Left forelimb (tissue), 1 donor: ENCODE measurements around the gene CTBP2.

Experiments used
- DNase-seq: peaks from one replicate; pipeline ENCODE4 v3.0.0-alpha.2; 2018; ENCODE audit warnings: low spot score

The CTBP2 gene

GRCh38 chr10:124941823-124942222, 218.5 kb downstream of the CTBP2 start, which contains the start of gene ZRANB1:
Gene ZRANB1, plus strand, starts transcription at chr10:124942123. Its CDS starts 371 bp downstream, at chr10:124942494.
- no peak for DNase-seq

GRCh38 chr10:124939290-124939689, 221.1 kb downstream of the CTBP2 start:
- no peak for DNase-seq

- no peak for DNase-seq
These were observed 223.6 kb downstream of the CTBP2 start for GRCh38 chr10:124936813-124937212.

GRCh38 chr10:124935946-124936345, 224.4 kb downstream of the CTBP2 start:
- no peak for DNase-seq
